NT2/D1 (cell line): ENCODE measurements around the gene PEDS1.

Experiments used
- DNase-seq: peaks from one replicate; pipeline ENCODE4 v3.0.0-alpha.2; 2011; ENCODE audit warnings: low read depth, low spot score
- H3K27me3 ChIP-seq: 2 replicates; pipeline ENCODE4 v1.6.0; 2011; ENCODE audit warnings: mild to moderate bottlenecking; ENCODE audit not compliant: insufficient read length, insufficient read depth
- H3K36me3 ChIP-seq: 2 replicates; pipeline ENCODE4 v1.6.1; 2011; ENCODE audit warnings: mild to moderate bottlenecking, low read length, mixed read lengths; ENCODE audit not compliant: insufficient read depth, insufficient read length
- H3K4me1 ChIP-seq: 2 replicates; pipeline ENCODE4 v1.5.1; 2011; ENCODE audit not compliant: insufficient read depth, insufficient read length
- H3K4me3 ChIP-seq: 2 replicates; pipeline ENCODE4 v1.5.1; 2011; ENCODE audit warnings: low read depth; ENCODE audit not compliant: insufficient read length
- H3K9ac ChIP-seq: 2 replicates; pipeline ENCODE4 v1.6.0; 2011; ENCODE audit warnings: low read depth; ENCODE audit not compliant: insufficient read length
- H3K9me3 ChIP-seq: 2 replicates; pipeline ENCODE4 v1.5.1; 2011; ENCODE audit warnings: mild to moderate bottlenecking, low read length; ENCODE audit not compliant: insufficient read depth
- SUZ12 ChIP-seq: IDR thresholded peaks from 2 replicates; pipeline ENCODE4 v1.6.1; 2011; ENCODE audit not compliant: insufficient read length, insufficient read depth; ENCODE audit errors: extremely low read depth
- YY1 ChIP-seq: IDR thresholded peaks from 2 replicates; pipeline ENCODE4 v1.6.1; 2011; ENCODE audit not compliant: insufficient read length, insufficient read depth
- ZNF274 ChIP-seq: IDR thresholded peaks from 2 replicates; pipeline ENCODE4 v1.6.1; 2011; ENCODE audit warnings: mild to moderate bottlenecking, low read depth, low read length

PEDS1 gene

DNA sequence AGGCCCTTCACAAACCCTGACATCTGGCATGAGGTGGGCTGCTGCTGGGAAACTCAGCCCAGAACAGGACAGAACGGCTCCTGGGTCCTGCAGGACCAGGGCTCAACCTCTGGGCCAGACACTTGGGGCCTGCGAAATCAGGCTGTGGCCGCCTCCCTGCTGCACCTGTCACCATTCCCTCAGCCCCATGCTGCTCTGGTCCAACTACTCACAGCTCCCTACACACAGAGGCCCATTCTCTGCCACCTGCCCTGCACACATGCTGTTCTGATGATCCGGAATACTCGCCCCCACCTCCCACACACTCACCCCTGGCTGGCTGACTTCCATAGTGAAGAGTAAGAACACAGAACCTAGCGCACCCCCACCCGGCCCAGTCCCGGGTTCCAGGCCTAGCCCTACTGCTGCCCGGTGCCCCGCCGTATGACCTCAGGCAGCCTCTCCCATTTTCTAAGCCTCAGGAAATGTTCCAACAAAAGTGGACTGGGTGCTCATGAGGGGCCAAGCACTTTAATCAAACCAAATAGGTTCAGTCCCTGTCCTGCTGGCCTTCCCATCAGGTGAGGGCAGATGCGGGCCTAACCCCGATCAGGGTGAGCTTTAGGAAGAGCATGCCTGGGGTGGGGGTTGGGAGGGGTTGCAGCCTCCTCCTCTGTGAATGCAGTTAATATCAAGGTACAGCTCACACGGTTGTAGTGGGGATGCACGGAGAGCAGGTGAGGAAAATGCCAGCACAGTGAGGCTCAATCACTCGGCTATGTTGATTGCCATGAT lies 3.9 kb downstream of the PEDS1 start:
- Histone ChIP-seq H3K4me1 (peaks cover 27% of the 10 kb centered on the region), H3K27me3 (no peaks in the 10 kb centered on the region), H3K9ac (no peak overlapping the region), H3K36me3 (peaks cover 64% of the 10 kb centered on the region), H3K4me3 (no peak overlapping the region), H3K9me3 (no peaks in the 10 kb centered on the region)
- no peak for DNase-seq
- TF ChIP-seq ZNF274, result no peak
- no peak for TF ChIP-seq SUZ12
- no peak for TF ChIP-seq YY1

DNA sequence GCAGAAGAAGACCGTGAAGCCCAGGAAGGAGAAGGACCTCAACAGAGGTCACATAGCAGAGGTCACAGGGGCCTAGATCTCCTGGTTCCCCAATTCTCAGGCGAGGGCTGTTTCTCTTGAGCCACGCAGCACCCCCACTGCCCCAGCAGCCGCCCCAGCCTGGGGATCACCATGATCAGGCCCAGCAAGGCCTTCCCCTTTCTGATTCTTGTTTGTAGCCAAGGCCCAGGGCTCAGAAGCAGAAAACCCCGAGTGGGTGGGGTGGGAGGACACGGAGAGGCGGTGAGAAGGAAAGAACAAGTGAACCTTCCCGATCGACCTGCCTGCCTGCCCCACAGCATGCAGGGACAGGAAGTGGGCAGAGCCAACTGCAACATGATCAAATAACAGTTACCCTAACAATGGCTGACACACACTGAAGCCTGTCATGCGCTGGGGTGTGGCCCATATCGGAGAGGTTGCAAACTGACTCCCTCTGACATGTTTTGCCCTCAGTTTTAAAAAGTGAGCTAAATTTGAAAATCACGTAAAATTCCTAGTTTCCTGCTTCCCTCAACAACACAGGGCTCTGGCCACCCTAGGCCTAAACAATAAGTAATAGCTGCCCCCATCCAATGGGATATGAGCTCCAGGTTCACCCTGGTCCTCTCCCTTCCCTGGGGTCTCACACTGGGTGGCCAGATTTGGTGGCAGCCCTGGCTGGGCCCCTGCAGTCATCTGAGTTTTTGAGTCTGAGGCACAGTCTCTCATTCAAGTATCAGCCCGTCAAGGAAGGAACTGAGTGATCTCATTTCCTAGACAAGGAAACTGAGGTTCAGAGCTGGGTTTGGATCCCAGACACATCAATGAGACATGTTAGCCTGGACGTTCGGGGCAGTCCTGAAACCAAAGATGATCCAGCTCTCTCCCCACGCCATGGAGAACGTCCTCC lies 6.5 kb downstream of the PEDS1 start:
- no peaks in the 10 kb centered on the region for H3K27me3 ChIP-seq
- H3K4me3 ChIP-seq, result no peak overlapping the region
- peaks cover 75% of the 10 kb centered on the region for H3K36me3 ChIP-seq
- H3K9ac ChIP-seq, result no peak overlapping the region
- DNase-seq, result no peak
- H3K4me1 ChIP-seq, result peaks cover 23% of the 10 kb centered on the region
- no peaks in the 10 kb centered on the region for H3K9me3 ChIP-seq
- TF ChIP-seq SUZ12, result no peak

DNA sequence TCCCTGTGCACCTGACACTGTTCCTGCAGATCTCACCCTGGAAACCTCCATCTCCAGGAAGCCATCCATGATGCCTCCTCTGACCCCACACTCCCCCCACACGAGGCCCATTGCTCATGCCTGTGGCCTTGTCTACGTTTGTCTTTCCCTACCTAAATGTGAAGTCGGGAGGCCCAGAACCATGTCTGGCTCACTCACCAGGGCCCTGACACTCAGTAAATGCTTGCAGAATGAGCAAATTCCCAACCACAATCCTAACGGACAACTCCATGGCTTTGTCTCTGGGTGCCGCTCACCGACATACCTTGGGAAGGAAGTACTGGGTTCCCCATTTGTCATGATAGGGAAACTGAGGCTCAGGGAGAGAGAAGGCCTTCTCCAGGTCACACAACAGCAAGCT lies 7.3 kb downstream of the PEDS1 start:
- Histone ChIP-seq H3K4me1 (peaks cover 19% of the 10 kb centered on the region), H3K9ac (no peak overlapping the region), H3K4me3 (no peak overlapping the region), H3K36me3 (peaks cover 77% of the 10 kb centered on the region), H3K27me3 (no peaks in the 10 kb centered on the region), H3K9me3 (no peaks in the 10 kb centered on the region)
- no peak for DNase-seq
- no peak for TF ChIP-seq YY1
- TF ChIP-seq SUZ12, result no peak
- no peak for TF ChIP-seq ZNF274

DNA sequence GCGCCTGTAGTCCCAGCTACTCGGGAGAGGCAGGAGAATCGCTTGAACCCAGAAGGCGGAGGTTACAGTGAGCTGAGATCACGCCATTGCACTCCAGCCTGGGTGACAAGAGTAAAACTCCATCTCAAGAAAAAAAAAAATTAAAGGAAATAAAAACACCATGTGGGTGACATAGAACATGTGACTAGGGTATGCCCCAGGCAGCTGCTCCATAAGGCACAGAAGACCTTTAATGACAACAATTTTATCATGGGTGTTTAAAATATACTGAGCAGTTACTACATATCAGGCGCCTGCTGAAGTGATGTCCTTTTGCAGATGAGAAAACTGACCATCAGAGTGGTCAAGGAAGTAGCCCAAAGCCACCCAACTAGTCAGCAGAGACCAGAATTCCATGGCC lies 8.0 kb downstream of the PEDS1 start:
- Histone ChIP-seq H3K4me1 (peaks cover 16% of the 10 kb centered on the region), H3K27me3 (no peaks in the 10 kb centered on the region), H3K36me3 (peaks cover 79% of the 10 kb centered on the region), H3K9ac (no peak overlapping the region), H3K9me3 (no peaks in the 10 kb centered on the region), H3K4me3 (no peak overlapping the region)
- DNase-seq, result no peak
- no peak for TF ChIP-seq YY1
- TF ChIP-seq ZNF274, result no peak
- no peak for TF ChIP-seq SUZ12

DNA sequence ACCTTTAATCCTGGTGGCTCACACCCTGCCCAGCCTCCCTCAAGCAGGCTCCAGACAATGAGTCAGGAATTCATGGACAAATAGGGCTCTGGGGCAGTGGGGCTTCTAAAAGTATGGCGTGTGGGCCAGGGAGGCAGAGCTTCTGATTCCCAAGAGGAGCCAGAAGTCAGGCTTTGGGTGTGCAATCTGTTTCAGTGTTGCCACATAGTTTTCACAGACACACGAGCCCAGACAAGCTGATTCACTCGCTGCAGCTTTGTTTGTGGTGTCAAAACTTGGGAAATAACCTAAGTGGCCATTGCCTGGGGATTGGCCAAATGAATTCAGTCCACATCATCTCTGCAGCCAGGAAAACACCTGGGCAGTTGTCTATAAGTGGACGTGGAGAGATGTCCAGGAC lies 9.2 kb downstream of the PEDS1 start:
- Histone ChIP-seq H3K27me3 (no peaks in the 10 kb centered on the region), H3K4me1 (peaks cover 18% of the 10 kb centered on the region), H3K9me3 (no peaks in the 10 kb centered on the region), H3K9ac (peak overlapping the region; percentile 23), H3K36me3 (peaks cover 80% of the 10 kb centered on the region), H3K4me3 (no peak overlapping the region)
- DNase-seq, result no peak
- TF ChIP-seq YY1 (no peak), ZNF274 (no peak), SUZ12 (no peak)

DNA sequence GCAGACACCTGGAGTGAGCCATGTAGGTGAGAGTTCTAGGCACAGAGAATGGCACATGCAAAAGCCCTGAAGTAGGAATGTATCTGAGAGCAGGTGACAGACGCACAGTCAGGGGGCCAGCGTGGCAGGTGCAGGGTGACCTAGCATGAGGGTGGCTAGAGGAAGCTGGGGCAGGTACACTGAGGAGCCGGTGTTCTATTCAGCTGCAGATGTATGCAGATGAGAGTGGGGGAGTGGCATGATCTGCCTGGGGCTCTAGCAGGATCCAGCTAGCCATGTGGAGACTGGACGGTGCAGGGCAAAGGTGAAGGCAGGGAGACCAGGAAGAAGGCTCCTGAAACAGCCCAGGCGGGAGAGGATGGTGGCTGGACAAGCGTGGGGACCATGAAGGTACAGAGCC lies 10.7 kb downstream of the PEDS1 start:
- peaks cover 26% of the 10 kb centered on the region for H3K4me1 ChIP-seq
- no peak for DNase-seq
- H3K36me3 ChIP-seq, result peaks cover 79% of the 10 kb centered on the region

More for the DNA sequence above, 10.7 kb downstream of the PEDS1 start:
- Histone ChIP-seq H3K9ac (peak overlapping the region; percentile 0), H3K4me3 (no peak overlapping the region), H3K9me3 (no peaks in the 10 kb centered on the region), H3K27me3 (no peaks in the 10 kb centered on the region)
- no peak for TF ChIP-seq SUZ12
- no peak for TF ChIP-seq YY1
- TF ChIP-seq ZNF274, result no peak
